ENCODE data around the gene NKAIN4. TPM values are rescaled to one million over a fixed set of nuclear protein-coding genes. Genes with fewer than 3 reads are reported as not detected.
"Not testable (repeated sequence)": the region's sequence is repeated elsewhere in the genome, so short reads cannot be mapped to it uniquely, and the experiment has no call there.

The NKAIN4 gene
- polyA plus RNA-seq, 3 donors = 21.8 to 41.3 (median 36.6) TPM

DNA sequence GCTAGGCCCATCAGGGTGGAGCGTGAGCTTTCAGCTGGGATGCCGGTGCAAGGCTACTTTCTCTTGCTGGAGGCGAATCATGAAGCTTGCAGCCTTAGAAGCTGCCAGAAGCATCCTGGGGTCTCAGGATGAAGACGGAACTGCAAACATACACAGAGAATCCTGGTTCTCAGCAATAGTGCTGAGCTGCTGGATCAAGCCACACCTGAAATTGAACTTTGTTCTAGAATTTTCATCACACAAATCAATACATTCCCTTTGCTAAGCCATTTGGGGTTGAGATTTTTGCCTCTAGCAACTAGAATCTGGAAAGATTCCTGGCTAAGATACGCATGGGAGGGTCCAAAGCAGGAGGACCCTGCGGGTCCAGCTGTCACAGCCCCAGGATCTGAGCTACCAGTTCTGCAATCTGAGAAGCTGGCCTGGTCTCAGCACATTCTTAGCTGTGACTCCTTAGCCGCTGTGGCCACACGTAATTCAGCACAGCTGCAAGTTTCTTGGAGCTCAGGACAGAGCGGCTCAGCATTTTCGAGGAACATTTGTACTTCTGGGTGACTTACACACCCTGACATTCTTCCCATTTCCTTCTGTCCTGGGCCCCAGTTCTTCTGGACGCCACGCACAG, 11.7 kb upstream of the NKAIN4 start:
- DNase-seq (ENCODE audit: extremely low read depth in 1 of 11, low read depth in 9 of 11, low spot score in 4 of 11) = peak in 1 of 11 donors; percentile 54

DNA sequence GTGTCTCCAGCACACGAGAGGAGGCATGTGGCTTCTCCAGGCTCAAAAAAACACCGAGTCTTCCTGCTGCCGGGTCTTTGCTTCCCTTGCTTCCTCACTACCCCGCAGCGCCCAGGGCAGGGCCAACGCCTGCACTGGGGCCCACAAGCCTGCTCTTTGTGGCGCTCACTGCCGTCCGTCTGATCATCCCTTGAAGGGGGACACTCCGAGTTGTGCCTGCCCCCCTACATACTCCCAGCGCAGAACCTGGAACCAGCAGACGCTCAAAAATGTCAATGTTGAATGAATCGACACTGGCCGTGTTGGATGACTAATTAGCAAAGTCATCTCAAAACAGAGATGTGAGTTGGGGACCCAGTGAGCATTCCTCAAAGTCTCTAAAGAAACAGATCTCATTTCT, 10.3 kb upstream of the NKAIN4 start:
- peak in 1 of 11 donors; percentile 47 for DNase-seq (ENCODE audit: extremely low read depth in 1 of 11, low read depth in 9 of 11, low spot score in 4 of 11)

DNA sequence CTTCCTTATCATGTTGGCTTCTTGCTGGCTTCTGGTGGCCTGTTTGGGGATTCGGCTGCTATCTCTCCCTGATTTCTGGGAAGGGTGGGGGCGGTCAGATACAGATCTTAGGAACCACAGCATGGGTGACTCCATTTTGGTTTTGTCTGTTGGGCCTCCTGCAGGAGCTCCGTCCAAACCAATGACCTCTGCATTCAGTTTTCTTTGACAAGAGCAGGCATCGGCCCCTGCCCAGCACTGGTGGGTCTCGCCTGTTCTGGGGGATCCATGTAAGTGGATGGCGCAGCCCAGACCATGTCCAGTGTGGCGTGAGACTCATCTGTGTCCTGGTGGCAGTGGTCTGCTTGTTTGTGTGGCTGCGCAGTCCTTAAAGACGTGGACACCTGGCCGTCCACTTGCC, 9.7 kb upstream of the NKAIN4 start:
- DNase-seq (ENCODE audit: extremely low read depth in 1 of 11, low read depth in 9 of 11, low spot score in 4 of 11) = no peak

DNA sequence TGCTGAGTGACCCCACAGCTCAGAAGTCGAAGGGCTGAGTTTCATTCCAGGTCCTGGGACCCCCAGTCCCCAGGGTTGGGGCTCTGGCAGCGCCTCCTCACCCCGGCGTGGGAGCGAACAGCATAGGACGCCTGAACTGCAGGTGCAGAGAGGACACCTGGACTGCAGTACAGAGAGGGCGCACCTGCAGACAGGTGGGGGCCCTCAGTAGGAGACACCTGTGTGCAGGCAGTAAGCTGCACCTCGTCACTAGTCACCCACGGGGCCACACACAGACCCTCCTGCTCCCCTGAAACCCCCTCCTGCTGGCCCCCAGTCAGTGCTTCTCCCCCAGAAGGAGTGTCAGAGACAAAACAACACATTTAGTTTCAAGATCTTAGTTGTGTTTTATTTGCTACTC, 8.6 kb upstream of the NKAIN4 start:
- no peak for DNase-seq (ENCODE audit: extremely low read depth in 1 of 11, low read depth in 9 of 11, low spot score in 4 of 11)

DNA sequence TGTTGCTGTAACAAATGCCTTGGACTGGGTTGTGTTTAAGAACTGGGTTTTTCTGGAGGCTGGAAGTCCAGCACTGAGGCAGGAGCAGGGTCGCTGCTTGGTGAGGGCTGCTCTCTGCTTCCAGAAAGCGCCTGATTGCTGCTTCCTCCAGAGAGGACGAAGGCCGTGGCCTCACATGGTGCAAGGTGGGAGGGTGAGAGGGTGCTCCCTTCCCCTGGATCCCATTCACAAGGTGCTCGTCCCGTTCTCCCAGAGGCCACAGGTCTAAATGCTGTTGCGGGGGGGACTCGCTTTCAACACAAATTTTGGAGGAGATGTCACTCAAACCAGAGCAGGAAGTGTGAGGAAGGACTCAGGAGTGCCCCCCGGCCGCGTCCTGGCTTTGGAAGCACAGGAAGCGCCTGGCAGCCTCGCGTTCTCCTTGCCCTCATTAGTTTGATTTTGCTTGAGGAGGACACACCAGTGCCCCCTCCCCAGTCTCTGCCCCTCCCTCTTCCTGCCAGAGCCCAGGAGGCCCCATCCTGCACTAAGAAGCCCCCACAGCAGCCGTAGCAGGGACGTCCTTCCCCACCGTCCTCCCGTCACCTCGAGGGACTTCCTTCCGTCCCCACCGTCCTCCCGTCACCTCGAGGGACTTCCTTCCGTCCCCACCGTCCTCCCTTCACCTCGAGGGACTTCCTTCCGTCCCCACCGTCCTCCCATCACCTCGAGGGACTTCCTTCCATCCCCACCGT, 7.7 kb upstream of the NKAIN4 start:
- no peak for DNase-seq (ENCODE audit: extremely low read depth in 1 of 11, low read depth in 9 of 11, low spot score in 4 of 11)

DNA sequence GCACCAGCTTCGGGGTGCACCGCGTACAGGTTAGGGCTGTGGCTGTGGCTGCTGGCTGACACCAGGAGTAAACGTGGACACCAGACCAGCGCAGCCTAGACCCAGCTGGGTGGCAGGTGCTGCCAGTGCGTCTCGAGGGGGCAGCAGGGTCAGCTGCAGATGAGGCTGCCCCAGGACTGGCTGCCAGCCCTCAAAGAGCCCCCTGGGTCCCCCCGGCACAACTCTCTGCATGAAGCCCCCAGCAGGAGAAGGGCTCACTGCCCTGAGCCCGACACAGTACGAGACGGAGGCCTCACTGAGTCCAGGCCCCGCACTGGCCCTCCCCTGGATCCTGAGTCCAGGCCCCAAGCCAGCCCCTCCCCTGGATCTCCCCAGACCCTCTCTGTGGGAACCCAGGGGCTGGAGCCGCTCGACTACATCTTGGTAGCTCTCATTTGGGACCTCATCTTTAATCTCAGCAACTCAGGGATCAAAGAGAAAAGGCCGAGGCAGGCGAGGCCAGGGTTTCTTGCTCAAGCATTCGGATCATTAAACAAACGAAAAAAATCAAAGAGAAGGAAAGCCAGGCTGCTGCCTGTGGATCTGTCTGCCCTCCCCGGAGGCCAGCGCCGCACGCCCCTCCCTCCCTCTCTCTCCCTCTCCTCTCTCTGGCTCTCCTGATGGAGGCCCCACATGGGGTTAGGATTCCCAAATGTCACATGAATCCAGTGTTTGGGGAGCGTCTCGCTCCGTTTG, 7.0 kb upstream of the NKAIN4 start:
- DNase-seq (ENCODE audit: extremely low read depth in 1 of 11, low read depth in 9 of 11, low spot score in 4 of 11) = peak in 3 of 11 donors; percentile 72 to 76 (median 74)

DNA sequence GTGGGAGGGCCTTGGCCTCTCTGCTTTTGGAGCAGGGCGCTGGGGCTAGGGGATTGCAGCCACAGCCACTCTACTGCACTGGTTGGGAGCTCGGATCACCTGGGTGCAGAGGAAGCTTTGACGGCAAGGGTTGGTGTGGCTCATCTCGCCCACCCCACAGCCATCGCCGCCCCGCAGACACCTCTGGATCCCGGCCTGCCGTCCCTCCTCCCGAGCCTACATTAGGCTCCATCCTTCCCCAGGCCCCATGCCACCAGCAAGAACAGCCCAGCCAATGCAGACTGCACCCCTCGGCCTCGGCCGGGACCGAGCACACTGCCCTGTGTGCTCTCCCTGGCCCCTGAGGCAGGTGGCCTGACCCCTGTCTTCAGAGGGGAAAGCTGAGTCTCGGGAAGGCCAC, 6.3 kb upstream of the NKAIN4 start:
- no peak for DNase-seq (ENCODE audit: extremely low read depth in 1 of 11, low read depth in 9 of 11, low spot score in 4 of 11)

DNA sequence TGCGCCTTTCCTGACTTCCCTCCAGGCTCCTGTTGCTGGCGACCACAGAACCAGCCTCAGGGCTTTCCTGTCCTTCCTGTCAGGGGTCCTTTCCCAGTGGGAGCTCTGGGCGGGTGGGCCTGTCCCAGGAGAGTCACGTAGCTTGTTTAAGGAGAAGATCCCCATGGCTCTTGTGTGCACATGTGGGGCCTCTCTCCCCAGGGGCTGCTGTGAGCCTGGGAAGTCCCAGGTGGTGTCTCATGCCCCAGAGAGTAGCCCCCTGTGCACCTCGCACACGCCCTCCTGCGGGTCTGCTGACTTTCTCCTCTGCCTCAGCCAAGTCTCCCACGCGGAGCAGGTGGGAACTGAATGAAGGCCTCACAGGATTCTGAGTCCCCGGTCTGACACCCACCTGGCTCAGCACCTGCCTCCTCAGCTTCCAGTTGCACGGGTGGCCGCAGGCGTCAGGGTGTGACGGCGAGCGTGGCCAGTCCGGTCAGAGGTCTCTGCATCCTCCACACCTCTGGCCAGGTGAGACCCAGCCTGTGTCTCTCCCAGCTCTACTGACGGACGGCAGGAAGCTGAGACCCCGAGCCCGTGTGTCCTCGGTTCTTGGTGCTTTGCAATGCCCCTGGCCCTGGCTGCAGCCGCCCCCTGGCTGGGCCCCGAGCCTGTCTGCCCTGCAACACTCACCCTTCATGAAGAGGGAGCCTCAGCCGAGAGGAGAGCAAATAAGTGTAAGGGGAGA, 5.6 kb upstream of the NKAIN4 start:
- DNase-seq (ENCODE audit: extremely low read depth in 1 of 11, low read depth in 9 of 11, low spot score in 4 of 11) = no peak

DNA sequence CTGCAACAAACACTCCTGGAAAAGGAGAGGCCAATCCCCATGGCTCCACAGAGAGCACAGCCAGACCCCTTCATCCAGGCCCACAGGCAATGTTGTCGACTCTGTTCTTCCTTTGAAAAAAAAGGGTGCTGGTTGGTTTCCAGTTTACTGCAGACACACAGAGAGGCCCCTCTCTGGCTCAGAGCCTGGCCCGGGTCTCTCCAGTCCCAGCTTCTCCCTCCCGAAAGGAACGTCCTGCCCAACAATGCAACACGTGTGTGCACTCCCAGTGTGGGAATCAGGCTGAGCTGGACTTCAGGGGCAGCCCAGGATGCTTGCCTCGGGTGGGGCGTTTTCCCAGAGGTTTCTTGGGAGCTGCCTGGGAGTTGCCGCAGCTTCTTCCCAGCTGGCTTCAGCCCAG, 4.5 kb upstream of the NKAIN4 start:
- DNase-seq (ENCODE audit: extremely low read depth in 1 of 11, low read depth in 9 of 11, low spot score in 4 of 11) = no peak

DNA sequence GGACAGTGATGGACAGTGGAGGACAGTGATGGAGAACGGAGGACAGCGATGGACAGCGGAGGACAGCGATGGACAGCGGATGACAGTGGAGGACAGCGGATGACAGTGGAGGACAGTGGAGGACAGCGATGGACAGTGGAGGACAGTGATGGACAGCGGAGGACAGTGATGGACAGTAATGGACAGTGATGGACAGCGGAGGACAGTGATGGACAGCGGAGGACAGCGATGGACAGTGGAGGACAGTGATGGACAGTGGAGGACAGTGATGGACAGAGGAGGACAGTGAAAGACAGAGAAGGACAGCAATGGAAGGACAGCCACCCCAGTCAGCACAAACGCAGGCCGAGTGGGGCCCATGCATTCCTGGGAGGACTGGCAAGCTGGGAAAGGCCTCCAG, 3.4 kb upstream of the NKAIN4 start:
- no peak for DNase-seq (ENCODE audit: extremely low read depth in 1 of 11, low read depth in 9 of 11, low spot score in 4 of 11)

DNA sequence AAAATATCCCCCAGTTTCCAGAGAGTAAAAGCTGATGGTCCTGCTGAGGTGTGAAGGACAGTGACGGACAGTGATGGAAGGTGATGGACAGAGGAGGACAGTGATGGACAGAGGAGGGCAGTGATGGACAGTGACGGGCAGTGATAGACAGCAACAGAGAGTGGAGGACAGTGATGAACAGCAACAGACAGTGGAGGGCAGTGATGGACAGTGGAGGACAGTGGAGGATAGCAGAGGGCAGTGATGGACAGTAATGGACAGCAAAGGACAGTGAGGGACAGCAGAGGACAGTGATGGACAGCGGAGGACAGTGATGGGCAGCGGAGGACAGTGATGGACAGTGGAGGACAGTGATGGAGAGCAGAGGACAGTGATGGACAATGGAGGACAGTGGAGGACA, 2.7 kb upstream of the NKAIN4 start:
- no peak for DNase-seq (ENCODE audit: extremely low read depth in 1 of 11, low read depth in 9 of 11, low spot score in 4 of 11)

DNA sequence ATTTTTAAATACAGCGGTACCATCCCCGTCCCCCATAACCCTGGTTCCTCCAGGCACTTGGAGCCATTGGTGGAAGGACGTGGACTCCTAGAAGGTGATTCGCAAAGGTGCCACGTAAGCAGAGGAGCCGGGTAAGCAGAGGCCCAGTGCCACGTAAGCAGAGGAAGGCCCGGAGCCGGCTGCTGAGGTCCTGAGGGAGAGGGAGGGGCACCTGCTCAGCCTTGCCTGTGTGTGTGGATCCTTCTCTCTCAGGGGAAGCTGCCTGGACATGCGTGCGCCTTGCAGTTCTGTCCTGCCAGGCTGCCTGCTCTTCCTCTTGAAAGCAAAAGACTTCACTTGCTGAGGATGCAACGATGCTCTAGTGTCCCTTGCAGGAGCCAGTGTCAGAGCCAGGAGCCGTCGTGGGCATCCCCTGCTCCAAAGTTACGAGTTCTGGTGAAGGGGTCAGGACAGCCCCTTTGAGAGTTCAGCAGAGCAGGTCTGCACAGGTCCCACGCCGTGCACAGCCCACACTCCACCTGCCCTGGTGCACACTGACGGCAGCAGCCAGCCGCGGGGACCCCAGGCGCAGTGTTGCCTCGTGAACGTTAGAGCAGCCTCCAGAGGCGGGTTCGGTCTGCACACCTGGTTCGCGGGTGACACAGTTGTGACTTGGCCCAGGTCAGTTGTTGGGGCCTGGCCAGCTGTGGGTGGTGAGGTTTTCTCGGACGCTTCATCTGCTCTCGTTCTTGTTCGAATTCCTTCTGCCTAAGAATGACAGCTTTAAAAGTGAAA, 1.9 kb upstream of the NKAIN4 start:
- no peak for DNase-seq (ENCODE audit: extremely low read depth in 1 of 11, low read depth in 9 of 11, low spot score in 4 of 11)

DNA sequence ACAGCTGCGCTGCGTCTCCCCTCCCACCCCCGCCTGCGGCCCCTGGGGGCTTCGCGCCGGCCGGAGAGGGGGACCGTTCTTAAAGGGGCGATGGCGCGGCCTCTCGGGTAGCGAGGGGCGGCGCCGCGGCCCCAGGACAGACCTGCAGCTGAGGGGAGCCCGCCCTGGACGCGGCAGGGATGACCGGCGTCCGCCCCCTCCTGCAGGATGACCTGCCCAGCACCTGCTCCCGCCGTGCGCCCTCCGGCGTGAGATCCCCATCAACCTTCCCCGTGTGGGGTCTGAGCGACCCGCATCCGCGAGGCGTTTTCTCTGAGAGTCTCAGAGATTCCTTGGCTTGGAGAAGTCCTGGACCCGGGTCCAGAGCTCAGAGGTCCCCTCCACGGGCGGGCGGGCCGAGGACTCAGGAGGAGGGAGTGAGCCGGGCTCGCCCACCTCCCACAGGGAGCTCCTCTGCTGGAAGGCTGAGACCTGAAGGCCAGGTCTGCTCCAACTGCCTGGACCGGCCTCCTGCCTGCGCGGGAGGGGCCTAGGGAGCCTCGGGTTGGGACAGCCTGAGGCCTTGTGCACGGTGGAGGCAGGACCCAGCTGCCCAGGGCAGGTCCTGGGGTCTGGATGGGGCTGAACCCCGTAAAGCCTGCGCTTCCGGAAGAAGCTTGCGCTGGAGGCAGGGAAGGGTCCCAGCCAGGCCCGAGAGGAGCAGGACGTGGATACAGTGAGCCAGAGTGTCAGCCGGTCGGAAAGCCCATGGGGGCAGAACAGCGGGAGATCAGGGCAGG, 532 bp upstream of the NKAIN4 start:
- no peak for DNase-seq (ENCODE audit: extremely low read depth in 1 of 11, low read depth in 9 of 11, low spot score in 4 of 11)

DNA sequence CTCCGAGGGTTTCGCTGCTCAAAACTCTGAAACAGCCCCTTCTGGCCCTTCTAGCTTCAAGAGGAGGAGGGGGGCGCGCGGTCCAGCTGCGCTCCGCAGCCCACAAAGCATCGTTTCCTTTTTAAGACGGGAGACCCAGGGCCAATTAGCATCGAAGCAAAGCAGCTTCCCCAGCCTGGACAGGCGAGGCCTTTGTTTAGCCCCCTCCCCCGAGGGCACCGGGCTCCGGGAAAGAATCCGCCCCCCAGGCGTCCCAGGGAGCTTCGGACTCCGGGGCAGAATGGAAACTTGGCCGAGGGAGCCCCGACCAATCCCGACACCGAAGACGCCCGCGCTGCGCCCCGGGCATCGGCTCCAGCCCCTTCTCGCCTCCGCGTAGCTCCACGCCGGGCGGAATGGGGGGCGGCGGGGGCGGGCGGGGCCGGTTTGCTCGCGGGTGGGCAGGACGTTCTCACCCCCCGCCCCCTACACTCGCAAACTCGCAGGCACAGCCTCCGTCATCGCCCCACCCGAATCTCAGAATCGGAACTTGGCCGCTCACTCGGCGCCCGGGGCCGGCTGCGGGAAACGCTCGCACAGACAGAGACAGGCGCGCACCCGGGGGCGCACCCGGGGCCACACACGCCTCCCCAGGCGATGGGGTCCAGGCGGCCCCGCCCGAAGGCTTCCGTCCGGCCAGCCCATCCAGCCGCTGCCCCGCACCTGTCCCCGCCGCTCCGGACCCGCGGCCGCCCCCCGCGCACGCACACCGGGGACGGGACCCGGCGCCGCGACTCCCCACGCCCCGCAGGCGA, 628 bp downstream of the NKAIN4 start:
- DNase-seq (ENCODE audit: extremely low read depth in 1 of 11, low read depth in 9 of 11, low spot score in 4 of 11) = no peak

DNA sequence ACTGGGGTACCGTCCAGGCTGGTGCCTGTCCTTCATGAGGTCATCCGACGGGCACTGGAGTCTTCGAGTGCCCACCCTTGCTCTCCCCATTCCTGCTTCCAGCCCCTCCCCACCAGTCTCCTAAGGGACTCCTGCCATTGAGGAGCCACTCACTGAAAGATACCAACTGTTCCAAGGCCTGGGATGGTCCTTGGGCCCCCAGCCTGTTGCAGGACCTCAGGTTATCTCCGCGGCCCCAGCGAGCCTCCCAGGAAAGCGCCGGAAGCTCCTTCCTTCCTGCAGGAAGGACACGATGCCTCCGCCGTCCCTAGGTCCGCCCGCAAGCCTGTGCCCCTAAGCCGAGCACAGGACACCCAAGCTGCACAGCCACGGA, 1.2 kb downstream of the NKAIN4 start:
- DNase-seq (ENCODE audit: extremely low read depth in 1 of 11, low read depth in 9 of 11, low spot score in 4 of 11) = no peak

DNA sequence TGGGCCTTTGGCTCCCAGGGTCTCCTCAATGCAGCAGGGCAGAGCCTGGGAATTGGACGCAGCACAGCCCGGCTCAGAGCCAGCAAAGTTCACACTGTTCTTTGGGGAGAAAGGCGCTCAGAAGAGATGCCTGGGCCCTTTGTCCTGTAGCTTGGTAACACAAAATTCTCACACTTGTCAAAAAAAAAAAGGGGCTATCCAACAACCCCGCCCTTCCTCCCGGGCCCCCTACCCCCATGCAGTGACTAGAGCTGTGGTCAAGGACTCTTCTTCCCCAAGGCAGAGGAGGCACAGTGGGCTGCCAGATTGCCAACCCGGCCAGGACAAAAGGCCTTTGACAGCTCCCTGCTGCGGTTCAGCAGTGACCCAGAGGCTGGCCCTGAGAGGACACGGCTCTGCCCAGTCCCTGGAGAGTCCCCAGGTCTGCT, 2.0 kb downstream of the NKAIN4 start:
- DNase-seq (ENCODE audit: extremely low read depth in 1 of 11, low read depth in 9 of 11, low spot score in 4 of 11) = no peak

DNA sequence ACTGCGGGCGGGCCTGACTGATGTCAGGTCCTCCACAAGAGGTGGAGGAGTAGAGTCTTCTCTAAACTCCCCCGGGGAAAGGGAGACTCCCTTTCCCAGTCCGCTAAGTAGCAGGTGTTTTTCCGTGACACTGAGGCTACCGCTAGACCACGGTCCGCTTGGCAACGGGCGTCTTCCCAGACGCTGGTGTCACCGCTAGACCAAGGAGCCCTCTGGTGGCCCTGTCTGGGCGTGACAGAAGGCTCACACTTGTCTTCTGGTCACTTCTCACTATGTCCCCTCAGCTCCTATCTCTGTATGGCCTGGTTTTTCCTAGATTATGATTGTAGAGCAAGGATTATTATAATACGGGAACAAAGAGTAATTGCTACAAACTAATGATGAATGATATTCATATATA, 2.9 kb downstream of the NKAIN4 start:
- DNase-seq (ENCODE audit: extremely low read depth in 1 of 11, low read depth in 9 of 11, low spot score in 4 of 11) = not testable (repeated sequence)

Data from renal cortex interstitium (tissue), 11 donors.